ENCODE measurements around the gene PTPRF.

The PTPRF gene

GRCh38 chr1:43597721-43598120 is 67.0 kb downstream of the PTPRF start:
- H3K36me3 ChIP-seq (ENCODE audit: control insufficient read depth in 5 of 5, insufficient read depth in 5 of 5, low read length in 5 of 5), result peaks cover 4 to 87% (median 79%) of the 10 kb centered on the region in 5 donors
- H3K27me3 ChIP-seq (ENCODE audit: control insufficient read depth in 5 of 5, insufficient read depth in 4 of 5, low read length in 5 of 5), result no peaks in the 10 kb centered on the region
- no peak overlapping the region for H3K27ac ChIP-seq (ENCODE audit: low read depth, low read length)
- no peaks in the 10 kb centered on the region for H3K4me1 ChIP-seq (ENCODE audit: control insufficient read depth in 5 of 5, insufficient read depth in 5 of 5, low read length in 5 of 5)
- no peaks in the 10 kb centered on the region for H3K9me3 ChIP-seq (ENCODE audit: control insufficient read depth in 5 of 5, low read length in 5 of 5)
- H3K9ac ChIP-seq (ENCODE audit: low read length in 5 of 5), result no peak overlapping the region
- no peak overlapping the region for H3K4me3 ChIP-seq (ENCODE audit: low read depth in 1 of 5, low read length in 5 of 5)

DNA sequence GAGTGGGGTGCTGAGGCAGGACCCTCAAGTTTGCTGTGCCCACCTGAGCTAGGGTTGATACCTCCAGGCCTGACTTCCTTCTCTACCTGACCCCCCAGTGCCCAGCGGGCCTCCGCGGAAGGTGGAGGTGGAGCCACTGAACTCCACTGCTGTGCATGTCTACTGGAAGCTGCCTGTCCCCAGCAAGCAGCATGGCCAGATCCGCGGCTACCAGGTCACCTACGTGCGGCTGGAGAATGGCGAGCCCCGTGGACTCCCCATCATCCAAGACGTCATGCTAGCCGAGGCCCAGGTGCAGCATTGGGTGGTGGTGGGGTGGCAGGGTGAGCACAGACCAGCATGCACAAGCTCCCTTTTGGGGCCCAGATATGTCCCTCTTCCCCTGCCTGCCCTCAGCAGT is 67.9 kb downstream of the PTPRF start:
- H3K9ac ChIP-seq (ENCODE audit: low read length in 5 of 5), result no peak overlapping the region
- H3K4me1 ChIP-seq (ENCODE audit: control insufficient read depth in 5 of 5, insufficient read depth in 5 of 5, low read length in 5 of 5), result no peaks in the 10 kb centered on the region
- H3K27ac ChIP-seq (ENCODE audit: low read depth, low read length), result no peak overlapping the region
- peaks cover 4 to 87% (median 81%) of the 10 kb centered on the region in 5 donors for H3K36me3 ChIP-seq (ENCODE audit: control insufficient read depth in 5 of 5, insufficient read depth in 5 of 5, low read length in 5 of 5)
- no peaks in the 10 kb centered on the region for H3K9me3 ChIP-seq (ENCODE audit: control insufficient read depth in 5 of 5, low read length in 5 of 5)
- no peaks in the 10 kb centered on the region for H3K27me3 ChIP-seq (ENCODE audit: control insufficient read depth in 5 of 5, insufficient read depth in 4 of 5, low read length in 5 of 5)
- H3K4me3 ChIP-seq (ENCODE audit: low read depth in 1 of 5, low read length in 5 of 5), result no peak overlapping the region

GRCh38 chr1:43600033-43601020 is 69.6 kb downstream of the PTPRF start:
- no peaks in the 10 kb centered on the region for H3K4me1 ChIP-seq (ENCODE audit: control insufficient read depth in 5 of 5, insufficient read depth in 5 of 5, low read length in 5 of 5)
- H3K4me3 ChIP-seq (ENCODE audit: low read depth in 1 of 5, low read length in 5 of 5), result no peak overlapping the region
- H3K36me3 ChIP-seq (ENCODE audit: control insufficient read depth in 5 of 5, insufficient read depth in 5 of 5, low read length in 5 of 5), result peaks cover 4 to 94% (median 93%) of the 10 kb centered on the region in 5 donors
- H3K9ac ChIP-seq (ENCODE audit: low read length in 5 of 5), result no peak overlapping the region
- H3K27ac ChIP-seq (ENCODE audit: low read depth, low read length), result no peak overlapping the region
- H3K9me3 ChIP-seq (ENCODE audit: control insufficient read depth in 5 of 5, low read length in 5 of 5), result no peaks in the 10 kb centered on the region
- H3K27me3 ChIP-seq (ENCODE audit: control insufficient read depth in 5 of 5, insufficient read depth in 4 of 5, low read length in 5 of 5), result no peaks in the 10 kb centered on the region

- Histone ChIP-seq H3K27me3 (ENCODE audit: control insufficient read depth in 5 of 5, insufficient read depth in 4 of 5, low read length in 5 of 5) (no peaks in the 10 kb centered on the region), H3K36me3 (ENCODE audit: control insufficient read depth in 5 of 5, insufficient read depth in 5 of 5, low read length in 5 of 5) (peaks cover 0 to 98% (median 97%) of the 10 kb centered on the region in 5 donors), H3K9ac (ENCODE audit: low read length in 5 of 5) (no peak overlapping the region), H3K9me3 (ENCODE audit: control insufficient read depth in 5 of 5, low read length in 5 of 5) (no peaks in the 10 kb centered on the region), H3K27ac (ENCODE audit: low read depth, low read length) (no peak overlapping the region), H3K4me1 (ENCODE audit: control insufficient read depth in 5 of 5, insufficient read depth in 5 of 5, low read length in 5 of 5) (no peaks in the 10 kb centered on the region), H3K4me3 (ENCODE audit: low read depth in 1 of 5, low read length in 5 of 5) (no peak overlapping the region)
Observed at GRCh38 chr1:43602990-43603389, 72.3 kb downstream of the PTPRF start.

DNA sequence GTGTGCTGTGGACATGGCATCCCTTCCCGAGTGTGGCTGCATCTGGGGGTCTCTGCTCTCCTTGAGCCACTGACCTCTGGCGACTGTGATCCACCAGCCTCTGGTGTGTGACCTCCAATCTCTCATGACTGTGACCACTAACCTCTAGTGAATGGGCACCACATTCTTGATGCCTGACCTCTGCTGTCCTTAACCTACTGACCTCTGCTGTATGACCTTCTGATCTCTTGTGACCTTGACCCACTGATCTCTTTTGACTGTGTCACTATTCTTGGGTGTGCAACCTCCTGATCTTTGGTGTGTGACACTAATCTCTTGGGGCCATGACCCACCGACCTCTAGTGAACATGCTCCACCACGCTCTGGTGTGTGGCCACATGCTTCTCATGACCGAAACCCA is 73.5 kb downstream of the PTPRF start:
- no peak overlapping the region for H3K9ac ChIP-seq (ENCODE audit: low read length in 5 of 5)
- no peaks in the 10 kb centered on the region for H3K9me3 ChIP-seq (ENCODE audit: control insufficient read depth in 5 of 5, low read length in 5 of 5)
- H3K27me3 ChIP-seq (ENCODE audit: control insufficient read depth in 5 of 5, insufficient read depth in 4 of 5, low read length in 5 of 5), result no peaks in the 10 kb centered on the region
- no peak overlapping the region for H3K27ac ChIP-seq (ENCODE audit: low read depth, low read length)
- peaks cover 0 to 99% (median 97%) of the 10 kb centered on the region in 5 donors for H3K36me3 ChIP-seq (ENCODE audit: control insufficient read depth in 5 of 5, insufficient read depth in 5 of 5, low read length in 5 of 5)
- H3K4me1 ChIP-seq (ENCODE audit: control insufficient read depth in 5 of 5, insufficient read depth in 5 of 5, low read length in 5 of 5), result no peaks in the 10 kb centered on the region
- H3K4me3 ChIP-seq (ENCODE audit: low read depth in 1 of 5, low read length in 5 of 5), result no peak overlapping the region

DNA sequence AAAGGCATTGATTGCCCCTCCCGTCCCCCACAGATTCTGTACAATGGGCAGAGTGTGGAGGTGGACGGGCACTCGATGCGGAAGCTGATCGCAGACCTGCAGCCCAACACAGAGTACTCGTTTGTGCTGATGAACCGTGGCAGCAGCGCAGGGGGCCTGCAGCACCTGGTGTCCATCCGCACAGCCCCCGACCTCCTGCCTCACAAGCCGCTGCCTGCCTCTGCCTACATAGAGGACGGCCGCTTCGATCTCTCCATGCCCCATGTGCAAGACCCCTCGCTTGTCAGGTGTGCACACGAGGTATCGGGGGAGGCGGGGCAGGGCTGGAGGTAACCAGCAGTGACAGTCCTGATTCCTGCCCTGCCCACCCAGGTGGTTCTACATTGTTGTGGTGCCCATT is 74.5 kb downstream of the PTPRF start:
- Histone ChIP-seq H3K4me3 (ENCODE audit: low read depth in 1 of 5, low read length in 5 of 5) (no peak overlapping the region), H3K9ac (ENCODE audit: low read length in 5 of 5) (no peak overlapping the region), H3K27ac (ENCODE audit: low read depth, low read length) (no peak overlapping the region), H3K9me3 (ENCODE audit: control insufficient read depth in 5 of 5, low read length in 5 of 5) (no peaks in the 10 kb centered on the region), H3K36me3 (ENCODE audit: control insufficient read depth in 5 of 5, insufficient read depth in 5 of 5, low read length in 5 of 5) (peaks cover 0 to 99% (median 97%) of the 10 kb centered on the region in 5 donors), H3K4me1 (ENCODE audit: control insufficient read depth in 5 of 5, insufficient read depth in 5 of 5, low read length in 5 of 5) (no peaks in the 10 kb centered on the region), H3K27me3 (ENCODE audit: control insufficient read depth in 5 of 5, insufficient read depth in 4 of 5, low read length in 5 of 5) (no peaks in the 10 kb centered on the region)

GRCh38 chr1:43605766-43606165 is 75.1 kb downstream of the PTPRF start:
- no peaks in the 10 kb centered on the region for H3K4me1 ChIP-seq (ENCODE audit: control insufficient read depth in 5 of 5, insufficient read depth in 5 of 5, low read length in 5 of 5)
- H3K9me3 ChIP-seq (ENCODE audit: control insufficient read depth in 5 of 5, low read length in 5 of 5), result no peaks in the 10 kb centered on the region
- no peaks in the 10 kb centered on the region for H3K27me3 ChIP-seq (ENCODE audit: control insufficient read depth in 5 of 5, insufficient read depth in 4 of 5, low read length in 5 of 5)
- peaks cover 0 to 99% (median 96%) of the 10 kb centered on the region in 5 donors for H3K36me3 ChIP-seq (ENCODE audit: control insufficient read depth in 5 of 5, insufficient read depth in 5 of 5, low read length in 5 of 5)
- no peak overlapping the region for H3K9ac ChIP-seq (ENCODE audit: low read length in 5 of 5)
- no peak overlapping the region for H3K4me3 ChIP-seq (ENCODE audit: low read depth in 1 of 5, low read length in 5 of 5)
- H3K27ac ChIP-seq (ENCODE audit: low read depth, low read length), result no peak overlapping the region

- H3K27me3 ChIP-seq (ENCODE audit: control insufficient read depth in 5 of 5, insufficient read depth in 4 of 5, low read length in 5 of 5), result no peaks in the 10 kb centered on the region
- no peaks in the 10 kb centered on the region for H3K4me1 ChIP-seq (ENCODE audit: control insufficient read depth in 5 of 5, insufficient read depth in 5 of 5, low read length in 5 of 5)
- no peak overlapping the region for H3K4me3 ChIP-seq (ENCODE audit: low read depth in 1 of 5, low read length in 5 of 5)
- H3K9ac ChIP-seq (ENCODE audit: low read length in 5 of 5), result no peak overlapping the region
- H3K9me3 ChIP-seq (ENCODE audit: control insufficient read depth in 5 of 5, low read length in 5 of 5), result no peaks in the 10 kb centered on the region
- H3K36me3 ChIP-seq (ENCODE audit: control insufficient read depth in 5 of 5, insufficient read depth in 5 of 5, low read length in 5 of 5), result peaks cover 0 to 98% (median 93%) of the 10 kb centered on the region in 5 donors
- no peak overlapping the region for H3K27ac ChIP-seq (ENCODE audit: low read depth, low read length)
Observed at GRCh38 chr1:43606624-43607023, 75.9 kb downstream of the PTPRF start.

GRCh38 chr1:43608827-43609226 is 78.1 kb downstream of the PTPRF start:
- Histone ChIP-seq H3K9me3 (ENCODE audit: control insufficient read depth in 5 of 5, low read length in 5 of 5) (no peaks in the 10 kb centered on the region), H3K27ac (ENCODE audit: low read depth, low read length) (no peak overlapping the region), H3K27me3 (ENCODE audit: control insufficient read depth in 5 of 5, insufficient read depth in 4 of 5, low read length in 5 of 5) (no peaks in the 10 kb centered on the region), H3K36me3 (ENCODE audit: control insufficient read depth in 5 of 5, insufficient read depth in 5 of 5, low read length in 5 of 5) (peaks cover 0 to 88% (median 87%) of the 10 kb centered on the region in 5 donors), H3K4me3 (ENCODE audit: low read depth in 1 of 5, low read length in 5 of 5) (no peak overlapping the region), H3K4me1 (ENCODE audit: control insufficient read depth in 5 of 5, insufficient read depth in 5 of 5, low read length in 5 of 5) (no peaks in the 10 kb centered on the region), H3K9ac (ENCODE audit: low read length in 5 of 5) (no peak overlapping the region)

- no peaks in the 10 kb centered on the region for H3K4me1 ChIP-seq (ENCODE audit: control insufficient read depth in 5 of 5, insufficient read depth in 5 of 5, low read length in 5 of 5)
- H3K27ac ChIP-seq (ENCODE audit: low read depth, low read length), result no peak overlapping the region
- no peak overlapping the region for H3K4me3 ChIP-seq (ENCODE audit: low read depth in 1 of 5, low read length in 5 of 5)
- H3K9ac ChIP-seq (ENCODE audit: low read length in 5 of 5), result no peak overlapping the region
- H3K9me3 ChIP-seq (ENCODE audit: control insufficient read depth in 5 of 5, low read length in 5 of 5), result no peaks in the 10 kb centered on the region
- no peaks in the 10 kb centered on the region for H3K27me3 ChIP-seq (ENCODE audit: control insufficient read depth in 5 of 5, insufficient read depth in 4 of 5, low read length in 5 of 5)
- H3K36me3 ChIP-seq (ENCODE audit: control insufficient read depth in 5 of 5, insufficient read depth in 5 of 5, low read length in 5 of 5), result peaks cover 0 to 88% (median 80%) of the 10 kb centered on the region in 5 donors
Observed at GRCh38 chr1:43610339-43610738, 79.7 kb downstream of the PTPRF start.
